GM23338 (cell line): ENCODE results near the gene ITSN2. TPM values are rescaled to one million over a fixed set of nuclear protein-coding genes. Genes with fewer than 3 reads are reported as not detected.

Source experiments
- ATAC-seq: fragments of 200-7000 bp; cut with Tn5 transposase; 3 replicates; pipeline ENCODE4 v1.9.1; 2020
- DNase-seq: peaks from one replicate; pipeline ENCODE4 v3.0.0-alpha.2; 2015; ENCODE audit warnings: low spot score
- H2AFZ ChIP-seq: fragments of 200-600 bp; sonication (generic); 2 replicates; pipeline ENCODE4 v1.8.0; 2016; ENCODE audit warnings: antibody characterized with exemption, mild to moderate bottlenecking, moderate library complexity
- H3F3A ChIP-seq: fragments of 200-600 bp; sonication (generic); replicated peaks from 2 replicates; pipeline ENCODE4 v1.8.0; 2017; ENCODE audit warnings: antibody characterized with exemption, mixed run types, low read depth
- H3K27ac ChIP-seq: fragments of 200-600 bp; sonication (generic); 2 replicates; pipeline ENCODE4 v1.6.1; 2016; ENCODE audit warnings: low read depth
- H3K27me3 ChIP-seq: fragments of 200-600 bp; sonication (generic); 2 replicates; pipeline ENCODE4 v1.8.0; 2016; ENCODE audit warnings: mild to moderate bottlenecking, mixed run types, moderate library complexity; ENCODE audit not compliant: insufficient read depth
- H3K36me3 ChIP-seq: fragments of 200-600 bp; sonication (generic); 2 replicates; pipeline ENCODE4 v1.8.0; 2016; ENCODE audit warnings: mild to moderate bottlenecking; ENCODE audit not compliant: insufficient read depth
- H3K4me1 ChIP-seq: fragments of 200-600 bp; sonication (generic); 2 replicates; pipeline ENCODE4 v1.8.0; 2016; ENCODE audit warnings: mild to moderate bottlenecking, moderate library complexity; ENCODE audit not compliant: insufficient read depth
- H3K4me2 ChIP-seq: fragments of 200-600 bp; sonication (generic); 2 replicates; pipeline ENCODE4 v1.7.1; 2017; ENCODE audit warnings: mixed run types
- H3K4me3 ChIP-seq: fragments of 200-600 bp; sonication (generic); 2 replicates; pipeline ENCODE4 v1.6.1; 2016; ENCODE audit warnings: mixed run types
- H3K79me2 ChIP-seq: fragments of 200-600 bp; sonication (generic); replicated peaks from 2 replicates; pipeline ENCODE4 v1.8.0; 2017; ENCODE audit warnings: mild to moderate bottlenecking; ENCODE audit not compliant: insufficient read depth
- H3K9me2 ChIP-seq: fragments of 200-600 bp; sonication (generic); 2 replicates; pipeline ENCODE4 v1.8.0; 2017; ENCODE audit not compliant: insufficient read depth
- H4K20me1 ChIP-seq: fragments of 200-600 bp; sonication (generic); replicated peaks from 2 replicates; pipeline ENCODE4 v1.8.0; 2017; ENCODE audit warnings: mild to moderate bottlenecking; ENCODE audit not compliant: insufficient read depth
- H3K27ac Mint-ChIP-seq: 2 replicates; pipeline ENCODE4 v1.8.0; 2020; ENCODE audit warnings: inconsistent platforms, mild to moderate bottlenecking, moderate library complexity, mixed read lengths
- H3K27me3 Mint-ChIP-seq: 3 replicates; pipeline ENCODE4 v1.8.0; 2022; ENCODE audit warnings: low read depth, mild to moderate bottlenecking, moderate library complexity, mixed read lengths, inconsistent platforms; ENCODE audit not compliant: insufficient read depth, poor library complexity
- H3K36me3 Mint-ChIP-seq: 3 replicates; pipeline ENCODE4 v1.8.0; 2021; ENCODE audit warnings: low read depth, mild to moderate bottlenecking, inconsistent platforms, moderate library complexity, mixed read lengths
- H3K4me1 Mint-ChIP-seq: 3 replicates; pipeline ENCODE4 v1.8.0; 2020; ENCODE audit warnings: mild to moderate bottlenecking, inconsistent platforms, mixed read lengths
- H3K4me3 Mint-ChIP-seq: 3 replicates; pipeline ENCODE4 v1.8.0; 2021; ENCODE audit warnings: moderate library complexity, mild to moderate bottlenecking, inconsistent platforms, mixed read lengths
- H3K9me3 Mint-ChIP-seq: 3 replicates; pipeline ENCODE4 v1.8.0; 2020; ENCODE audit warnings: moderate library complexity, mild to moderate bottlenecking, inconsistent platforms, mixed read lengths
- CREB1 ChIP-seq: fragments of 250-450 bp; sonication (Bioruptor Pico); IDR thresholded peaks from 2 replicates; pipeline ENCODE4 v1.5.0; 2020; ENCODE audit warnings: low read depth, mild to moderate bottlenecking, moderate library complexity
- ETS1 ChIP-seq: IDR thresholded peaks from 2 replicates; pipeline ENCODE4 v1.6.1; 2016; ENCODE audit warnings: antibody characterized with exemption
- EZH2phosphoT487 ChIP-seq: fragments of 200-600 bp; sonication (generic); IDR thresholded peaks from one replicate; pipeline ENCODE4 v1.8.1; 2018; ENCODE audit warnings: antibody characterized with exemption; ENCODE audit not compliant: unreplicated experiment
- JUNB ChIP-seq: IDR thresholded peaks from one replicate; pipeline ENCODE4 v1.6.1; 2016; ENCODE audit warnings: antibody characterized with exemption; ENCODE audit not compliant: unreplicated experiment
- NANOG ChIP-seq: IDR thresholded peaks from 2 replicates; pipeline ENCODE4 v1.6.1; 2016; ENCODE audit warnings: antibody characterized with exemption, borderline replicate concordance
- POLR2AphosphoS5 ChIP-seq: IDR thresholded peaks from 2 replicates; pipeline ENCODE4 v1.6.1; 2016; ENCODE audit warnings: antibody characterized with exemption, low read depth
- STAT1 ChIP-seq: IDR thresholded peaks from one replicate; pipeline ENCODE4 v1.6.1; 2016; ENCODE audit warnings: antibody characterized with exemption; ENCODE audit not compliant: unreplicated experiment
- ZNF114 ChIP-seq: fragments of 250-450 bp; sonication (Bioruptor Pico); IDR thresholded peaks from 2 replicates; pipeline ENCODE4 v1.5.0; 2020; ENCODE audit warnings: mild to moderate bottlenecking, moderate library complexity
- ZNF331 ChIP-seq: fragments of 250-450 bp; sonication (Bioruptor Pico); IDR thresholded peaks from 2 replicates; pipeline ENCODE4 v1.5.0; 2020; ENCODE audit warnings: low read depth, mild to moderate bottlenecking, moderate library complexity
- polyA plus RNA-seq: library from polyadenylated mRNA; unstranded; fragments of >200 nt; fragmentation: Nextera tagmentation; extraction: Ambion mirVana; gene quantifications from 2 replicates; pipeline ENCODE4 v1.2.1, GENCODE V29; 2016
- total RNA-seq: library from RNA; depleted of rRNA; stranded (reverse); fragments of >200 nt; shearing (Covaris generic); gene quantifications from 2 replicates; pipeline ENCODE4 v1.2.3, GENCODE V29; 2014
- TF ChIP-seq, protein P1 (sequence below), 2 experiments: fragments of 200-600 bp in 1 of 2; sonication (generic) in 1 of 2; conservative IDR thresholded peaks; 2 replicates each; pipeline versions ENCODE4 v1.5.1 to v1.6.1; 2016 to 2017; ENCODE audit warnings: antibody characterized with exemption in 2 of 2, low read depth in 2 of 2, mild to moderate bottlenecking in 2 of 2, moderate library complexity in 1 of 2
- TF ChIP-seq, protein P2 (sequence below): fragments of 250-450 bp; sonication (Bioruptor Pico); IDR thresholded peaks from 2 replicates; pipeline ENCODE4 v1.5.0; 2020; ENCODE audit warnings: mild to moderate bottlenecking, moderate library complexity

Gene ITSN2
- total and polyA plus RNA-seq, 2 experiments from 2014 or later, result 17.1 to 17.8 TPM

DNA sequence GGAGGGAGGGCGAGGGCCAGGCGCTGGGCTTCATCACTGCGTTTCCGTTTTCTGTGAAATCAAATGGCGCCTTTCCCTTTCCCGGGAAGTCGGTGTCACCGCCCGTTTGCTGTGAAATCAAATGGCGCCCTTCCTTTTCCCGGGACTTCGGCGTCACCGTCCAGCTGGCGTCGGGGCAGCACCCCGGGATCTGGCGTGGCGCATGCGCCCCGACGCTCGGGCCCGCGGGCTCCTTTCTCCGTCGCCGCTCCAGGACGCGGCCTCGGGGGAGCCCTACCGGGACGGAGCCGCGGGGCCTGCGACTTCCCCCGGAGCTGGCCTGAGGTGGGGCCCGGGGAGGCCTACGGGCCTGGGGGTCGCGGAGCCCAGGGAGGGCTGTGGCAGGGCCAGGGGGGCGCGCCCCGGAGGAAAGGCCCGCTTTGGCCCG is 185.5 kb downstream of the ITSN2 start, which contains the start of gene FAM228A:
FAM228A (plus strand) TSS at position 203 of the 427 bp plus-strand sequence. CDS start 428 bp downstream, outside the sequence.
- H3K4me1 Mint-ChIP-seq, result no peaks in the 10 kb centered on the region
- H3K9me3 Mint-ChIP-seq, result no peaks in the 10 kb centered on the region
- Histone ChIP-seq H3K9me2 (no peaks in the 10 kb centered on the region), H3K4me1 (no peaks in the 10 kb centered on the region), H3K27me3 (peaks cover 12% of the 10 kb centered on the region; the same call in 1 of the 2 replicates), H3K27ac (no peak within 1 kb of the TSS), H2AFZ (peak within 1 kb of the TSS; percentile 94), H3K36me3 (no peaks in the 10 kb centered on the region), H3K4me3 (0 out of 2 replicates have a peak within 1 kb of the TSS, but pooled peaks have one; percentile 28), H4K20me1 (no peaks in the 10 kb centered on the region), H3F3A (no peaks in the 10 kb centered on the region; the same call in 1 of the 2 replicates), H3K4me2 (0 out of 2 replicates have a peak within 1 kb of the TSS, but pooled peaks have one; percentile 38), H3K79me2 (no peaks in the 10 kb centered on the region)
- no peaks in the 10 kb centered on the region for H3K36me3 Mint-ChIP-seq
- no peak for TF ChIP-seq CREB1 (CRISPR knock-in tag)
- no peak for TF ChIP-seq ZNF331 (CRISPR knock-in tag)
- TF ChIP-seq STAT1, result no peak
- TF ChIP-seq ETS1, result no peak
- TF ChIP-seq NANOG, result no peak
- no peaks in the 10 kb centered on the region for H3K27me3 Mint-ChIP-seq
- ATAC-seq (peak; percentile 91), DNase-seq (peak; percentile 50)
- no peak within 1 kb of the TSS for H3K4me3 Mint-ChIP-seq
- no peak within 1 kb of the TSS for H3K27ac Mint-ChIP-seq

- no peaks in the 10 kb centered on the region for H4K20me1 ChIP-seq
- no peaks in the 10 kb centered on the region for H3K9me2 ChIP-seq
- no peak overlapping the region for H3K4me3 ChIP-seq
- no peaks in the 10 kb centered on the region for H3K9me3 Mint-ChIP-seq
- H3K27me3 ChIP-seq, result peaks cover 6% of the 10 kb centered on the region; the same call in 1 of the 2 replicates
- no peak overlapping the region for H3K4me3 Mint-ChIP-seq
- no peak overlapping the region for H3K27ac Mint-ChIP-seq
- no peaks in the 10 kb centered on the region; the same call in 1 of the 2 replicates for H3K4me1 ChIP-seq
- H3K4me2 ChIP-seq, result no peak overlapping the region
- peaks cover 10% of the 10 kb centered on the region; the same call in 2 of the 3 replicates for H3K4me1 Mint-ChIP-seq
- H3K36me3 ChIP-seq, result no peaks in the 10 kb centered on the region
- H2AFZ ChIP-seq, result no peak overlapping the region
- H3K36me3 Mint-ChIP-seq, result no peaks in the 10 kb centered on the region
- no peaks in the 10 kb centered on the region for H3K79me2 ChIP-seq
- H3K27me3 Mint-ChIP-seq, result peaks cover 10% of the 10 kb centered on the region
- no peaks in the 10 kb centered on the region; the same call in 1 of the 2 replicates for H3F3A ChIP-seq
- ATAC-seq, result no peak
- DNase-seq, result no peak
- no peak overlapping the region for H3K27ac ChIP-seq
- TF ChIP-seq JUNB, result no peak
- no peak for TF ChIP-seq POLR2AphosphoS5
- no peak for TF ChIP-seq EZH2phosphoT487
- no peak for TF ChIP-seq ZNF331 (CRISPR knock-in tag)
- TF ChIP-seq, protein P1, sequence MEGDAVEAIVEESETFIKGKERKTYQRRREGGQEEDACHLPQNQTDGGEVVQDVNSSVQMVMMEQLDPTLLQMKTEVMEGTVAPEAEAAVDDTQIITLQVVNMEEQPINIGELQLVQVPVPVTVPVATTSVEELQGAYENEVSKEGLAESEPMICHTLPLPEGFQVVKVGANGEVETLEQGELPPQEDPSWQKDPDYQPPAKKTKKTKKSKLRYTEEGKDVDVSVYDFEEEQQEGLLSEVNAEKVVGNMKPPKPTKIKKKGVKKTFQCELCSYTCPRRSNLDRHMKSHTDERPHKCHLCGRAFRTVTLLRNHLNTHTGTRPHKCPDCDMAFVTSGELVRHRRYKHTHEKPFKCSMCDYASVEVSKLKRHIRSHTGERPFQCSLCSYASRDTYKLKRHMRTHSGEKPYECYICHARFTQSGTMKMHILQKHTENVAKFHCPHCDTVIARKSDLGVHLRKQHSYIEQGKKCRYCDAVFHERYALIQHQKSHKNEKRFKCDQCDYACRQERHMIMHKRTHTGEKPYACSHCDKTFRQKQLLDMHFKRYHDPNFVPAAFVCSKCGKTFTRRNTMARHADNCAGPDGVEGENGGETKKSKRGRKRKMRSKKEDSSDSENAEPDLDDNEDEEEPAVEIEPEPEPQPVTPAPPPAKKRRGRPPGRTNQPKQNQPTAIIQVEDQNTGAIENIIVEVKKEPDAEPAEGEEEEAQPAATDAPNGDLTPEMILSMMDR (conservative IDR thresholded peaks at IDR 0.05; ENCODE audit: low read depth in 2 of 2), result no peak
- no peak for TF ChIP-seq NANOG
- no peak for TF ChIP-seq ETS1
- TF ChIP-seq CREB1 (CRISPR knock-in tag), result no peak
- no peak for TF ChIP-seq ZNF114
- TF ChIP-seq, protein P2, sequence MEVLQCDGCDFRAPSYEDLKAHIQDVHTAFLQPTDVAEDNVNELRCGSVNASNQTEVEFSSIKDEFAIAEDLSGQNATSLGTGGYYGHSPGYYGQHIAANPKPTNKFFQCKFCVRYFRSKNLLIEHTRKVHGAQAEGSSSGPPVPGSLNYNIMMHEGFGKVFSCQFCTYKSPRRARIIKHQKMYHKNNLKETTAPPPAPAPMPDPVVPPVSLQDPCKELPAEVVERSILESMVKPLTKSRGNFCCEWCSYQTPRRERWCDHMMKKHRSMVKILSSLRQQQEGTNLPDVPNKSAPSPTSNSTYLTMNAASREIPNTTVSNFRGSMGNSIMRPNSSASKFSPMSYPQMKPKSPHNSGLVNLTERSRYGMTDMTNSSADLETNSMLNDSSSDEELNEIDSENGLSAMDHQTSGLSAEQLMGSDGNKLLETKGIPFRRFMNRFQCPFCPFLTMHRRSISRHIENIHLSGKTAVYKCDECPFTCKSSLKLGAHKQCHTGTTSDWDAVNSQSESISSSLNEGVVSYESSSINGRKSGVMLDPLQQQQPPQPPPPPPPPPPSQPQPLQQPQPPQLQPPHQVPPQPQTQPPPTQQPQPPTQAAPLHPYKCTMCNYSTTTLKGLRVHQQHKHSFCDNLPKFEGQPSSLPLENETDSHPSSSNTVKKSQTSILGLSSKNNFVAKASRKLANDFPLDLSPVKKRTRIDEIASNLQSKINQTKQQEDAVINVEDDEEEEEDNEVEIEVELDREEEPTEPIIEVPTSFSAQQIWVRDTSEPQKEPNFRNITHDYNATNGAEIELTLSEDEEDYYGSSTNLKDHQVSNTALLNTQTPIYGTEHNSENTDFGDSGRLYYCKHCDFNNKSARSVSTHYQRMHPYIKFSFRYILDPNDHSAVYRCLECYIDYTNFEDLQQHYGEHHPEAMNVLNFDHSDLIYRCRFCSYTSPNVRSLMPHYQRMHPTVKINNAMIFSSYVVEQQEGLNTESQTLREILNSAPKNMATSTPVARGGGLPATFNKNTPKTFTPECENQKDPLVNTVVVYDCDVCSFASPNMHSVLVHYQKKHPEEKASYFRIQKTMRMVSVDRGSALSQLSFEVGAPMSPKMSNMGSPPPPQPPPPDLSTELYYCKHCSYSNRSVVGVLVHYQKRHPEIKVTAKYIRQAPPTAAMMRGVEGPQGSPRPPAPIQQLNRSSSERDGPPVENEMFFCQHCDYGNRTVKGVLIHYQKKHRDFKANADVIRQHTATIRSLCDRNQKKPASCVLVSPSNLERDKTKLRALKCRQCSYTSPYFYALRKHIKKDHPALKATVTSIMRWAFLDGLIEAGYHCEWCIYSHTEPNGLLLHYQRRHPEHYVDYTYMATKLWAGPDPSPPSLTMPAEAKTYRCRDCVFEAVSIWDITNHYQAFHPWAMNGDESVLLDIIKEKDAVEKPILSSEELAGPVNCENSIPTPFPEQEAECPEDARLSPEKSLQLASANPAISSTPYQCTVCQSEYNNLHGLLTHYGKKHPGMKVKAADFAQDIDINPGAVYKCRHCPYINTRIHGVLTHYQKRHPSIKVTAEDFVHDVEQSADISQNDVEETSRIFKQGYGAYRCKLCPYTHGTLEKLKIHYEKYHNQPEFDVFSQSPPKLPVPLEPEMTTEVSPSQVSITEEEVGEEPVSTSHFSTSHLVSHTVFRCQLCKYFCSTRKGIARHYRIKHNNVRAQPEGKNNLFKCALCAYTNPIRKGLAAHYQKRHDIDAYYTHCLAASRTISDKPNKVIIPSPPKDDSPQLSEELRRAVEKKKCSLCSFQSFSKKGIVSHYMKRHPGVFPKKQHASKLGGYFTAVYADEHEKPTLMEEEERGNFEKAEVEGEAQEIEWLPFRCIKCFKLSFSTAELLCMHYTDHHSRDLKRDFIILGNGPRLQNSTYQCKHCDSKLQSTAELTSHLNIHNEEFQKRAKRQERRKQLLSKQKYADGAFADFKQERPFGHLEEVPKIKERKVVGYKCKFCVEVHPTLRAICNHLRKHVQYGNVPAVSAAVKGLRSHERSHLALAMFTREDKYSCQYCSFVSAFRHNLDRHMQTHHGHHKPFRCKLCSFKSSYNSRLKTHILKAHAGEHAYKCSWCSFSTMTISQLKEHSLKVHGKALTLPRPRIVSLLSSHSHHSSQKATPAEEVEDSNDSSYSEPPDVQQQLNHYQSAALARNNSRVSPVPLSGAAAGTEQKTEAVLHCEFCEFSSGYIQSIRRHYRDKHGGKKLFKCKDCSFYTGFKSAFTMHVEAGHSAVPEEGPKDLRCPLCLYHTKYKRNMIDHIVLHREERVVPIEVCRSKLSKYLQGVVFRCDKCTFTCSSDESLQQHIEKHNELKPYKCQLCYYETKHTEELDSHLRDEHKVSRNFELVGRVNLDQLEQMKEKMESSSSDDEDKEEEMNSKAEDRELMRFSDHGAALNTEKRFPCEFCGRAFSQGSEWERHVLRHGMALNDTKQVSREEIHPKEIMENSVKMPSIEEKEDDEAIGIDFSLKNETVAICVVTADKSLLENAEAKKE, result no peak
Measured at GRCh38 chr2:24169023-24169422, 191.3 kb downstream of the ITSN2 start.
